GM18870 (cell line): ENCODE results near the gene FCGBP.
"Not testable (repeated sequence)": the region's sequence is repeated elsewhere in the genome, so short reads cannot be mapped to it uniquely, and the experiment has no call there.

Source experiments
- ATAC-seq: cut with Tn5 transposase; IDR thresholded peaks from one replicate; pipeline ENCODE4 v1.9.1; 2021; ENCODE audit warnings: moderate library complexity; ENCODE audit not compliant: unreplicated experiment

The FCGBP gene

GRCh38 chr19:39934584-39935363, at the start of gene FCGBP:
TSS of gene FCGBP (minus strand) at chr19:39934634.
- ATAC-seq = no peak

GRCh38 chr19:39983695-39984300, 49.4 kb upstream of the FCGBP start:
- ATAC-seq = no peak

- ATAC-seq = no peak
Measured at GRCh38 chr19:39982883-39983282, 48.4 kb upstream of the FCGBP start.

- no peak for ATAC-seq
Measured at GRCh38 chr19:39974377-39975155, 40.1 kb upstream of the FCGBP start.

- ATAC-seq = peak; percentile 3
Measured at GRCh38 chr19:39971380-39972035, 37.1 kb upstream of the FCGBP start.

GRCh38 chr19:39970675-39971379, 36.4 kb upstream of the FCGBP start, which contains the start of gene PSMC4:
TSS of gene PSMC4 (plus strand) at chr19:39971165. CDS start at chr19:39971203, 38 bp downstream.
- peak; percentile 93 for ATAC-seq

- no peak for ATAC-seq
Measured at GRCh38 chr19:39970425-39970674, 35.9 kb upstream of the FCGBP start.

- no peak for ATAC-seq
Measured at GRCh38 chr19:39969681-39970424, 35.4 kb upstream of the FCGBP start.

GRCh38 chr19:39969266-39969665, 34.8 kb upstream of the FCGBP start:
- no peak for ATAC-seq

GRCh38 chr19:39968789-39969188, 34.4 kb upstream of the FCGBP start:
- no peak for ATAC-seq

- ATAC-seq = no peak
Measured at GRCh38 chr19:39967561-39967960, 33.1 kb upstream of the FCGBP start.

- no peak for ATAC-seq
Measured at GRCh38 chr19:39966617-39967016, 32.2 kb upstream of the FCGBP start.

- no peak for ATAC-seq
Measured at GRCh38 chr19:39963898-39964297, 29.5 kb upstream of the FCGBP start.

- ATAC-seq = not testable (repeated sequence)
Measured at GRCh38 chr19:39959407-39959806, 25.0 kb upstream of the FCGBP start.

GRCh38 chr19:39958942-39959341, 24.5 kb upstream of the FCGBP start:
- not testable (repeated sequence) for ATAC-seq

- ATAC-seq = not testable (repeated sequence)
Measured at GRCh38 chr19:39957886-39958285, 23.5 kb upstream of the FCGBP start.

GRCh38 chr19:39953915-39954314, 19.5 kb upstream of the FCGBP start:
- no peak for ATAC-seq

- no peak for ATAC-seq
Measured at GRCh38 chr19:39951686-39952085, 17.3 kb upstream of the FCGBP start.

- no peak for ATAC-seq
Measured at GRCh38 chr19:39951065-39951650, 16.7 kb upstream of the FCGBP start.
